ENCODE data around the gene DLG5.

The DLG5 gene

DNA sequence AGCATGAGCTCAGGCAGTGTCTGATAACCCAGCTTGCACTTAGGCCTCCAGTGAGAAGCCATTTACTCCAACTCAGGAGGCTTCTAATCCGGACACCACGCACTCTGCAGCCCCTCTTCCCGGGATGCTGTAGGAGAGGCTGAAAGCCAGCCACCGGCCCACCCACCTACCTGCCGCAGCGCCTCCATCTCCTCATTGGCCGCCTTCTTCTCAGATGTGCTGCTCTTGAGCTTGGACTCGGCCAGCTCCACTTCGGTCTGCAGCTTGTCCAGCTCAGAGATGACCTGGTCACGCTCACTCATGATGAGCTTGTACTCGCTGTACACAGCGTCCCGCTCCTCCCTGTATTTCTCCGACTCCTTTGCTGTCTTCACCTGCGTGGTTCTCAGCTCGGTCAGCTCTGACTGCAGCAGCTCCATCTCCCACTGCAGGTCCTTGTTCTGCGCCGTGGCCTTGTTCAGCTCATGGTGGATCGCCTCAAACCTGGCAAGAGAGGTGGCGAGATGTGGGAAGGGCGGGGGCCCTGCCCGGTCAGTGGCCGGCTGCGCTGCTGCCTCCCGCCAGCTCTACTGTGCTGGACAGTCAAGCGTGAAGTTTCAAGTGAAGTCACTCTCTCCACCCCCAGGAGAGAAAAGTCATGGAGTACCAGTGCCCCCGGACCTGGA lies 84.7 kb downstream of the DLG5 start:
- no peak for DNase-seq

DNA sequence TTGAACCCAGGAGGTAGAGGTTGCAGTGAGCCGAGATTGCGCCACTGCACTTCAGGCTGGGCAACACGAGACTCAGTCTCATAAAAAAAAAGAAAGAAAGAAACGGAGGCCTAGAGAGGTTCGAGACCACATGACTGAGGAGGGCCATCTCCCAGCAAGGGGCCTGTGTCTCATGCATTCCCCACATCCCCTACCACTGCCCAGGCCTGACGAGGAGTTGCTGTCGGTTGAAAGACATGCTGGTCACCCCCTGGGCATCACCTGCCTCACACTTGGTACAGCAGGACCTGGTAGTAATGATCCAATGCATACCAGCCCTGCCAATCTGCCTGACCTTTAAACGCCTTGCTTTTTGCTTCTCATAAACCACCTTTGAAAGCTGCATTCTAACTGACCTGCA lies 85.9 kb downstream of the DLG5 start:
- DNase-seq: no peak

- DNase-seq: no peak
Observed at GRCh38 chr10:77837925-77838595, 88.5 kb downstream of the DLG5 start.

GRCh38 chr10:77837248-77837924 lies 89.2 kb downstream of the DLG5 start:
- peak; percentile 66 to 77 for DNase-seq

DNA sequence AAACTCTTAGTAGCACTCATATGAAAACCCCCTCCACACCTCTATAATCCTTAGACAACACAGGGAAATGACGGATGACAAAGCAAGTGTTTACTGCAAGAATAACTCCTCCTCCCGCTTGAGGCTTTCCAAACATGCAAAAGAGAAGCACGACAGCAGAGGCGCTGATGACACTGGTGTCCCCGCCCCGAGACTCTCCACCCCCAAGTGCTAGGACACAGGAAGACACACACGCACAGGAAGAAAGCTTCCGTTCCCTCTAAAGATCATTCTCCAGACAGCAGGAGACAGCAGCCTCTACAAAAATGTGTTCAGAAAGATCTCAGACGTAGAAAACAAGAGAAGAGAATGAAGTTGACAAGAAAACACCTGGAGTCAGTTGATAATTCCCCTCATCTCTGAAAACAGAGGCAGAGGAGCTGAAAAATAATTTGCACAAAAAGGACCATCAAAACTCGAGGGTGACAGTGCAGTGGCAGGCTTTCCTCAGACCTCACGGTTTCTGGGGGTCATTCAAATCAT lies 90.2 kb downstream of the DLG5 start:
- peak; percentile 57 to 71 for DNase-seq

DNA sequence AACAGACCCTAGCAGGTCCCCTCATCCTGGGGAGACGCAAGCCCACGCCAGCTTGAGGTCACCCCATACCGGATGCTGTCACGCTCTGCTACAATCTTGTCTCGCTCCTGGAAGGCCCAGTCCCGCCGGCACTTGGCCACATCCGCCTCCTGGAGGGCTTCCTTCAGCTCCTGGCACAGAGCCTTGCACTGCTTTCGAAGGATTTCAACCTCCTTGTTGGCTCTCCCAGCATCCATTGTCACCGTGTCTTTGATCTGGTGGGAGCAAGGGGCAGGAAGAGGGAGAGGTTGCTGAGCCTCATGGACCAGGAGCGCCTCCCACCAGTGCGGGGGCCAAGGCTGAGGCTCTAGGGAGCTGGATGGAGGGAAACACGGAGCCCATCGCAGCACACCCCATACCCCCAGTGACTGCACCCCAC lies 90.9 kb downstream of the DLG5 start:
- DNase-seq: no peak

DNA sequence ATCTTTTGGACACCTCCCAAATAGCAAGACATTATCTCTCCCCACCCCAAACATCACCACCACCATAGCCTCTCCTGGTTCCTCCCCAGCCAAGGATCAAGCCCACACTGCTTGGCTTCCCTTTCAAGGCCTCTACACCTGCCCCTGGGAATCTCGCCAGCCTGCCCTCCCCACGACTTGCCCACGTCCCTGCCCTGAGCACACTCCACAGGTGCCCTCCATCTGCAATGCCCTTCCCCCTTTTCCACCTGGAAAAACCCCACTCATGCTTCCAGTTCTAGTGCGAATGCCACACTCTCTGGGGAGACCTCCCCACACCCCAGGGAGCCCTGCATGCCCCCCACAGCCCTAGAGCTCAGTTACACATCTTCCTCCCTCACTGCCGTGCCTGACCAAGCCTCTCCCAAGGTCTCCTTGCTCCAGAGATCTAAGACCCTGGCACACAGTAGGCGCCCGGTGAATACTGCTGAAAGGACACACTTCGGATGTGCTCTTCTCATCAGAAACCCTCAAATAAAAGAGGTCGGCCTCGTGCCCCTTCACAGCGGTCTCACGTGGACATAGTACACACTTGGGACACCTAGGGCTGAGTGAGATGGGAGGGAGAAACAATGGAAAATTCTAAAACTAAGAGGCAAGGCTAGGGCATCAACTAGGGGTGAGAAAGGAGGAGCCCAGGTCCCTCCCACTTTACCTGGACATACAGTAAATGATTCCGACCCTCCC lies 91.4 kb downstream of the DLG5 start:
- DNase-seq: no peak

DNA sequence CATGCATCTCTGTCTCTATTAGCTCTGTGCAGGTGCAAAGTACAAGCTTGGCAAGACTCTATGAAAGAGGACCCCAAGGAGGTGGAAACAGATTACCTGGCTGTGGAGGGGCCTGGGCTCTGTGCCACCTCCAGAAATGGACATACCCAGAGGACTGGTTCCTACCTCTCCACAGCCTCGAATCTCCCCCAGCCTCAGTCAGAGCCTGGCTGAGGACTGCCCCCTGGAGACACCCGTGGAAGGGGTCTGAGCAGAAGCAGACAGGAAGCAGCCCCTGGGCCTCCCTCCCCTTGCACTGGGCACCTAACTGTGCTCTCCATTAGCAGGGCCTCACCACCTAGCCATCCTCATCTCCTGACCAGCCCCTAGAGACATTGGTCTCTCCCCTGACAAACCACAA lies 92.0 kb downstream of the DLG5 start:
- DNase-seq: no peak

DNA sequence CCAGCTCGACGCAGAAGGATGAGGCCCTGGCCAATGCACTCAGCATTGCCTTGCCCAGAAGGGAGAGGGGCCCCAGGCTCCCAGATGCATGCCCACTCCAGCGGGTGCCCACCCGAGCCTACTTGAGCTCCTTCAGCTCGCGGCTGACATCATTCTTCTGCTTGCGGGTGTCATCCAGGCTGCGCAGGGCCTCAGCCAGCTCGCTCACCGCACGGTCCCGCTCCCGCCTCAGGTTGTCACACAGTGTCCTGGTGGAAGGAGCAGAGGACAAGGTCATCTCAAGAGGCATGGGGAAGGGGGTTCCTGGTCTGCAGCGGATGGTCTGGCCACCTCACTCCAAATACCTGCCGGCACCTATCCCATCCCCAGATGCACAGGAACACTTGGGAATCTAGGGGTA lies 92.8 kb downstream of the DLG5 start:
- DNase-seq: no peak

DNA sequence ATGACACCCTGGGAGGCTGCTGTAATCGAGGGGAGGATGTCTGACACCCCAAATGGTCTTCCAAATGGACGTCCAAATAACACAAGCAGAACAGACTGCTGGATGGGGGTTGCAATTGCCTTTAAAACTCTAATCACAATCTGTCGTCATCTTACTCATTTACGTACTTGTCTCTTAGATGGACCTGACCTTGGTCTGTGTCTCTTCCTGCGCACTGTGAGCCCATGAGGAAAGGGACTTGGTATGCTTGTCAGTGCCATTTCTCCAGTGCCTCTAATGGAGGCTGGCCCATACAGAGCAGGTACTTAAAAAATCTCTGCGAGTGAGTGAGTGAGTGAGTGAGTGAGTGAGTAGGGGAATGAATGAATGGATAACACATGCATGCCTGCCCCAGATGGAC lies 93.3 kb downstream of the DLG5 start:
- DNase-seq: no peak

GRCh38 chr10:77832238-77832637 lies 94.3 kb downstream of the DLG5 start:
- DNase-seq: peak in 1 of 2 experiments; percentile 5

DNA sequence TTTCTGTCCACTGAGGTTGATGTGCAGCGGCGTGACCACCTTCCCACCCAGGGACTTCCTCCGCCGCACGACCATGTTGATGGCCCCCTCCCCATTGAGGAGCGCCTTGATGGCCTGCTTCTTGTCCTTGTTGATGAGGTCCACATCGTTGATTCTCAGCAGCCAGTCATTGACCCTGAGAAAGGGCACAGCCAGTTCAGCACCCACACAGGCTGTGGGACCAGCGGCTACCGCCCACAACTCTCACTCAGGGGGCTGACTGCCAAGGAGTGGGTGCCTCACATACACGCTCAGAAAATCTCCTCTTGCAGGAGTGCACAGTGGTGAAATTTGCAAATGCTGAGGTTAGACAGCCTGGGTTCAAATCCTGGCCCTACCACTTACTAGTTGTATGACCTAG lies 97.2 kb downstream of the DLG5 start:
- no peak for DNase-seq

DNA sequence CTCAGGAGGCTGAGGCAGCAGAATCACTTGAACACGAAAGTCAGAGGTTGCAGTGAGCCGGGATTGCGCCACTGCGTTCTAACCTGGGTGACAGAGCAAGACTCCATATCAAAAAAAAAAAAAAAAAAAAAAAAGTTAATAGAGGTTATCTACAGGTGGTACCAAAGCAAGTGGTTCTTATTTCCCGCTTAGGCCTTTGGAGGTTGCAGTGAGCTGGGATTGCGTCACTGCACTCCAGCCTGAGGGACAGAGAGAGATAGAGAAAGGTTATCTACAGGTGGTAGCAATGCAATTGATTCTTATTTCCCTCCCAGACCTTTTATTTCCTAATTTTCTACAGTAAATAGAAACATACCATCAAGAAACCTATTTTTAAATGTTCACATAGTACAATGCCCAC lies 98.2 kb downstream of the DLG5 start:
- DNase-seq: no peak

DNA sequence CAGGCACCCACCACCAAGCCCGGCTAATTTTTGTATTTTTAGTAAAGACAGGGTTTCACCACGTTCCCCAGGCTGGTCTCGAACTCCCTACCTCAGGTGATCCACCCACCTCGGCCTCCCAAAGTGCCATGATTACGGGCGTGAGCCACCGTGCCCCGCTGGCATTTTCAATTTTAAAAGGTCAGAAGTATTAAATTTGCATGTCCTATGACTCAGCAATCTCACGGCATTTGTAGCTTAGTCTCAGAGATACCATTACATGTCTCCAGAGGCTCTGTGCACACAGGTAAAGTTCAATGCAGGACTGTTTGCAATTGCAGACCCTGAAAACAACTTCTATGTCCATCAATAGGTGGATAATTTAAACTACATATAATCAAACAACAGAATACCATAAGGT lies 99.2 kb downstream of the DLG5 start:
- no peak for DNase-seq

GRCh38 chr10:77825965-77826364 lies 100.6 kb downstream of the DLG5 start:
- no peak for DNase-seq

GRCh38 chr10:77824908-77825307 lies 101.6 kb downstream of the DLG5 start:
- no peak for DNase-seq

DNA sequence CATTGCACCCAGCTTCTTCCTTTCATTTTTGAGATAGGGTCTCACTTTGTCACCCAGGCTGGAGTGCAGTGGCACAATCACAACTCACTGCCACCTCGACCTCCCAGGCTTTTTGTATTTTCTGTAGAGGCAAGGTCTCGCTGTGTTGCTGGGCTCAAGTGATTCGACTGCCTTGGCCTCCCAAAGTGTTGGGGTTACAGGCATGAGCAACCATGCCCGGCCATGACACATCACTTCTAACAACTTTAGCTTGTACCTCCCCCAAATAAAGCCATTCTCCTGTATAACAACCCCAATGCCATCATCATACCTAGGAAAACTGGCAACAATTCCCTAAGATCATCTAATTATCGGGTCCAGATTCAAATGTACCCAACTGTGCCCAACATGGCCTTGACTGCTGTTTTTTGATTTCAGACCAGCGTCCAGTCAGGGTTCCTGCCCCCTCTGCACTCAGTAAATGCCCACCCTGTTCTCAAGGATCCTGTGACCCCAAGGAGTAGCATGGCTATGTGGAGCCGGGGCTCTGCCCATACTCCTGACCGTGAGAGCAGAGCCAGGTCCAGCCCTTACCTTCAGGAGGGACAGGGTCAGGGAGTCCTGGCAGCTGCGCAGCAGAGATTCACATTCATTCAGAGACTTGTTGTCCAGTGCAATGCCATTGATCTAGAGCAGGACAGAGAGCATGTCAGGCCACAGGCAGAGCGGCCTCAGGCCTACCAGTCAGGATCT lies 102.6 kb downstream of the DLG5 start:
- DNase-seq: no peak

GRCh38 chr10:77821551-77821950 lies 105.0 kb downstream of the DLG5 start:
- DNase-seq: no peak

DNA sequence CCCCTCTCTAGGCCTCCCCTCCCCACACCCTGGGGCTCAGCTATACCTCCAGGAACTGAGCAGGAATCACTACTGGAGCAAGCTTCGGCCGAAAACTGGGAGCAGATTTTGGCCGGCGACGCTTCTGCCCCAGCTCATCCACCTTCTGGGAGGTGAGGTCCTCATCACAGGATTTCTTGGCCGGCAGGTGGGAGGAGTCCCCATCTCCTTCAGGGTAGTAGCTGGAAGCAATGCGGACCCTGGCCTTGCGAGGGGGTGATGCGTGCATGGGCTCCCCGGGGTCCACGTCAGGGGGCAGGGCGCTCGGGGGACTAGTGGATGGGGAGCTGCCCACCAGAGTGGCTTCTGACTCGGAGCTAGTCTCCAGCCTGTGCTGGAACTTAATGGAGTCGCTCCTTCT lies 105.5 kb downstream of the DLG5 start:
- DNase-seq: no peak

GRCh38 chr10:77820349-77820748 lies 106.2 kb downstream of the DLG5 start:
- no peak for DNase-seq

DNA sequence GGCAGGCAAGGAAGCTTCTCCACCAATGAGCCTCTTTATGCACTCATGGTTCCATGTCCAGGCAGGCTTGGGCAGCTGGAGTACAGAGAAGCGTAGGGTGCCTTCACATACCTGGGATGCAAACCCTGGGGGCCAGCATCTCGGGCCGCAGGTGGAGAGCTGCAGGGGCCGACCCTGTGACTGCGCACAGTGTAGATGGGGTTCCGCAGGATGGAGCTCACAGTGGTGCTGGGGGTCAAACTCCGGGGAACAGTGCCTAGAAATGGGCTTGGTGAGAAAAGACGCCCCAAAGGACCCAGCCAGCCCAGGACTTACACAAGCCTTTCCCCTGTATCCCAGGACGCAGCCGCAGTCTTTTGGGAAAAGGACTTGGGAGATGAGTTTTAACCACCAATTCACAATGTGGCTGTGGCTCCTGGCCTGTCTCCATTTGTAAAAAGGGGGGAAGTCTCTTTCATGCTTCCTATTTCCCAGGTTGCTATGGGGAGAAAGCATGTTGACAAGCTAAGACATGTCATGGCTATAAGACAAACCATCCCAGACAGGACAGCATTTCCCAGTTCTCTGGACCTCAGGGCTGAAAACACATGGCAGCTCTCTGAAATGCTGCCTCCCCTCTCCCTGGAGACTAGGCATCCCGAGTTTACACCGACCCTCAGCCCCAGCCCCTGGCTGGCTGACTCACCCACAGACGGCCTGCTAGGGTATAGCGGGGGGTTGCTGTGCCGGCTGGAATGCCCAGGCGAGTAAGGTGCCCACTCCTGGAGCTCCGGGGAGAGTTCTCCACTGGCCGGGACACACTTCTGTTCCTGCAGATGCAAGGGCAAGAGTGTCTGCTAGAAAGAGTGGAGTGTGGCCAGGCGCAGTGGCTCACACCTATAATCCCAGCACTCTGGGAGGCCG lies 107.1 kb downstream of the DLG5 start:
- DNase-seq: no peak

GRCh38 chr10:77818378-77818777 lies 108.2 kb downstream of the DLG5 start:
- no peak for DNase-seq

Measured in activated CD4-positive, alpha-beta T cell treated with anti-CD3 and anti-CD28 coated beads, Interleukin-2, amount 50 U/mL, for 48 hours (primary cell).